Hematopoietic multipotent progenitor cell treated with erythropoietin and hydrocortisone succinate and interleukin-3 and kit ligand, for 17 days (in vitro differentiated cells): Measurements from ENCODE around the gene AIP.
"Not testable (repeated sequence)": the region's sequence is repeated elsewhere in the genome, so short reads cannot be mapped to it uniquely, and the experiment has no call there.

ENCODE experiments used
- DNase-seq: peaks from one replicate; pipeline ENCODE4 v3.0.0-alpha.2; 2015; ENCODE audit warnings: low spot score

Gene AIP

DNA sequence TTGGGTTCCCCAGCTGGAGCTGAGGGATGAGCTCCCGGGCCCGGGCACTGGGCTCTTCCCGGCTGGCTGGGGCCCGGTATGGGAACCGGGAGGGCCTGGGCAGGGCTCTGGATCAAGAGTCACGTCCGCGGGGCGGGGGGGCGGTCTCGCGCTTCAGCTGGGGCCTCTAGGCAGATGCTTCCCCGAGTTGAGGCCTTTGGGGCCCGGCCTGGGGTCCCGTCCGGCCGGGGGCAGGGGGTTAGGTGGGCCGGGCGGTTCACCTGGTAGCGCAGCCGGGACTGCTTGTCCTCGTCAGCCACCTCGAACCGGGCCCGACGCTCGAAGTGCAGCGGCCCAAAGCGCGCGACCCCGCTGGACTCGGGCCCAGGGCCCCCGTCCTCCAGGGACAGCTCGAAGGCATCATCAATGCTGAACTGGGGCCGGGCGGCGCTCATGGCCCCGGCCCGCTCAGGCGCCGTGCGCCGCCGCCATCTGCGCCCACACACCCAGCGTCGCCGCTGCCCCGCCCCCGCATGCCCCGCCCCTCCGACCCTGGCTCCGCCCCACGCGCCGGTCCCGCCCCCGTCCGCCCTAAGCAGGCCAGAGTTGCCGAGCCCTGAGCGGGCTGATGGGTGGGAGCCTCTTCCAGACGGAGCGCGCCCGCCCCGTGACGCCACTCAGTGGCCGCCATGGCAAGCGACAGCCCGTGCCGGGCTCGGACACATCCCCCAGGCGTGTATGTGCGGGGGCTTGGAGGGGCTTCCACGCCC is 13.9 kb upstream of the AIP start, which contains the start of gene TMEM134:
TSS of gene TMEM134 (minus strand) at position 493 of the 749 bp plus-strand sequence. CDS start at position 434, 59 bp downstream.
- DNase-seq = peak; percentile 92

DNA sequence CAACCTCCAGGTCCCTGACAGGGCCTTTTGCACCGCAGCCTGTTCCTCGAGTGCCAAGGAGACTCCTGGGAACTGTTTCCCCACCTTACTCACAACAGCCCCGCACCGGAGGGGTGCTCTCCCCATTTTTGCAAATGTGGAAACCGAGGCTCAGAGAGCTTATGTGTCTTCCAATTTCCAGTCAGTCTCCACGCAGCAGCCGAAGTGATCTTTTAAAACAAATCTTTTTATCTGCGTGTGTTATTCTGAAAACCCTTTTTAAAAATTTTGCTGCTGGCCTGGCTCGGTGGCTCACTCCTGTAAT is 13.4 kb upstream of the AIP start:
- no peak for DNase-seq

DNA sequence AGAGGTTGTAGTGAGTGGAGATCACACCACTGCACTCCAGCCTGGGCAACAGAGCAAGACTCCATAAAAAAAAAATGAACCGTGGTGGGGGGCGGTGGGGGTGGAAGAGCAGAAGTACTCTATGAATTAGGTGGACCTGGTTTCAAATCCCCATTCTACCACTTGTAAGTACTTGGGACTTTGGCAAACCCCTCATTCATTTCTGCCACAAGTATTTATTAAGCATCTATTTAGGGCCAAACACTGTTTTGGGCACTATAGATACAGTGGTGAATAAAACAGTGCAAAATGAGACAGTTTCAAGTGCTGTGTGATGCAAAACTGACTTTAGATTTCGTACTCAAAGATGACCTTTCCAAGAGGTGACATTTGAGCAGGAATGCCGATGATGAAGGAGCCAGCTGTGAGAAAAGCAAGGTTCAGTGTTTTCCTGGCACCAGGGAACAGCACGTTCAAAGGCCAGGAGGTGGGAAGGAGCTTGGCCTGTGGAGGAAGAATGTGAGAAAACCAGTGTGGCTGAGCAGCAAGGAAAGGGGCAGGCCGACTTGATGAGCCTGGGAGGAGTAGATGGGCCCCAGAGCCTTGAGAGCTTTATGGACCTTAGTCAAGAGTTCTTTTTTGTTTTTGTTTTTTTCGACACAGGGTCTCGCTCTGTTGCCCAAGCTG is 12.4 kb upstream of the AIP start:
- no peak for DNase-seq

DNA sequence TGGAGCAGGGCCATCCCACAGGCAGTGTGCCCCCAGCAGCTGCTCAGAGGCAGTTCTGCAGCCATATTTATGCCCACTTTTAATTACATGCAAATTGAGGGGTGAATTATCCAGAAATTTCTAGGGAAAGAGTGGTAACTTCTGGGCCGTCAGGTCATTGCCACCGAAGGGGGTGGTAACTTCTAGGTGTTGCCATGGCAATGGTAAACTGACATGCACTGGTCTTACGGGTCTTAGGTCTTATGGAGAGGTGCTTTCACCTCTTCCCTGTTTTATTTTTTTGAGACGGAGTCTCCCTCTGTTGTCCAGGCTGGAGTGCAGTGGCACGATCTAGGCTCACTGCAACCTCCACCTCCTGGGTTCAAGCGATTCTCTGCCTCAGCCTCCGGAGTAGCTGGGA is 9.9 kb upstream of the AIP start:
- DNase-seq = no peak

DNA sequence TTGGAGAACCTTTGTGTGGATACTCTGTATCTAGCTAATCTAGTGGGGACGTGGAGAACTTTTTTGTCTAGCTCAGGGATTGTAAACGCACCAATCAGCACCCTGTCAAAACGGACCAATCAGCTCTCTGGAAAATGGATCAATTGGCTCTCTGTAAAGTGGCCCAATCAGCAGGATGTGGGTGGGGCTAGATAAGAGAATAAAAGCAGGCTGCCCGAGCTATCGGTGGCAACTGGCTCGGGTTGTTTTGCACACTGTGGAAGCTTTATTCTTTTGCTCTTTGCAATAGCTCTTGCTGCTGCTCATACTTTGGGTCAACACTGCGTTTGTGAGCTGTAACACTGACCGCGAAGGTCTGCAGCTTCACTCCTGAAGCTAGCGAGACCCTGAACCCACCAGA is 6.1 kb upstream of the AIP start:
- not testable (repeated sequence) for DNase-seq

DNA sequence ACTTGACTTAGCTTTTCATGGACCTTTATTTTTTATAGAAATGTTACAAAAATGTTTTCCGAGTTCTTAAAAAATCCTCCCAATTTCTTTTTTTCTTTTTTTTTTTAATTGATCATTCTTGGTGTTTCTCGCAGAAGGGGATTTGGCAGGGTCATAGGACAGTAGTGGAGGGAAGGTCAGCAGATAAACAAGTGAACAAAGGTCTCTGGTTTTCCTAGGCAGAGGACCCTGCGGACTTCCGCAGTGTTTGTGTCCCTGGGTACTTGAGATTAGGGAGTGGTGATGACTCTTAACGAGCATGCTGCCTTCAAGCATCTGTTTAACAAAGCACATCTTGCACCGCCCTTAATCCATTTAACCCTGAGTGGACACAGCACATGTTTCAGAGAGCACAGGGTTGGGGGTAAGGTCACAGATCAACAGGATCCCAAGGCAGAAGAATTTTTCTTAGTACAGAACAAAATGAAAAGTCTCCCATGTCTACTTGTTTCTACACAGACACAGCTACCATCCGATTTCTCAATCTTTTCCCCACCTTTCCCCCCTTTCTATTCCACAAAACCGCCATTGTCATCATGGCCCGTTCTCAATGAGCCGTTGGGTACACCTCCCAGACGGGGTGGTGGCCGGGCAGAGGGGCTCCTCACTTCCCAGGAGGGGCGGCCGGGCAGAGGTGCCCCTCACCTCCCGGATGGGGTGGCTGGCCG is 5.3 kb upstream of the AIP start:
- DNase-seq = not testable (repeated sequence)

DNA sequence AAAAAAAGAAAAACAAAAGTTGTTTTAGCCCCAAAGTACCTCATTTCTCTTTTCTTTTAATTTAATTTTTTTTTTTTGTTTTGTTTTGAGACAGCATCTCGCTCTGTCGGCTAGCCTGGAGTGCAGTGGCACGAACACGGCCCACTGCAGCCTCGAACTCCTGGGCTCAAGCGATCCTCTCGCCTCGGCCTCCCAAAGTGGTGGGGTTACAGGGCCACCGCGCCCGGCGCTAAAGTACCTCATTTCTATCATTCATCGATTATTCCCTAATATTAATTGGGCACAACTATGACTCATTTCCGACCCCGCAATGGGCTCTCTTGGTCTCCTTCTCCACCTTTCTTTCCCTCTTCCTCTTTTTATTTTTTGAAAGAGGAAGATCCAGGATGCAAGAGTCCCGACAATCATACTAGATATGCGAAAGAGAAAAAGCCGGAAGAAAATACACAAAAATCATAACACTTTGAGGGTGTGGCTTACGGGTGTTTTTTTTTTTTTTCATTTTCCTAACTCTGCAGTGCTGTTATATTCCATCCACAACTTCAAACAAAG is 475 bp upstream of the AIP start:
- DNase-seq = no peak

DNA sequence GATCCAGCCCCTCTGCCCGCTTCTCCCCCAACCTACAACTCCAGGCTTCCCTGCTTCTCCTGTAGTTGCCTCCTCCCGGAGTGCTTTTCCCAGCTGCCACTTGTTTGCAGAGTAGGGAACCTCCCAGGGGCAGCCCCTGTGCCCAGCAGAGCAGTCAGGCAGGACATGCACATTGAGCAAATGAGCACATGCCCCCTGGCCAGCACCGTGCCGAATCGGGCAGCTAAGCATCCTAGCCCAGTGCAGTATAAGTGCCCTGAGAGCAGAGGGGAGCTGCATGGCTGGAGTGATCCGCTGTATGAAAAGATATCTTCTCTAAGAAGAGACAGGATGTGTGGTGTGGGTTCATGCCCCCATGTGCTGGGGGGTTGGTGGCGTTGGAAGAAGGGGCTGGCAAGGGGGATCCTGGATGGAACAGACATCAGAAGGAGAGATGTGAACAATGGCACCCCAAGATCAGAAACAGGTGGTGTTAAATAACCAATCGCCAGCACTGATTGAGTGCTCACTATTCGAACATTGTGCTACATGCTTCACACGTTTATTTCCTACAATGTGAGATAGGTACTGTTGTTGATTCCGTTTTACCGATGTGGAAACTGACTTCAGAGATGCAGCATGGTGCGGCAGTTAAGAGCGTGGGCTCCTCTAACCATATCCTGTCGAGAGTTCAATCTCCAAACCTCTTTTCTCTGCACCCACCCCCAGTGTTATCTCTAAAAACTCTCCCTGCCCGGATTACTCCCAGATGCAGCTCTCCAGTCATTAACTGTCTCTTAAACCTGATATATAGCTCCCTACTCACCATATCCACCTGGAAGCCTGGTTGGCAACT is 1.2 kb downstream of the AIP start:
- DNase-seq = no peak

DNA sequence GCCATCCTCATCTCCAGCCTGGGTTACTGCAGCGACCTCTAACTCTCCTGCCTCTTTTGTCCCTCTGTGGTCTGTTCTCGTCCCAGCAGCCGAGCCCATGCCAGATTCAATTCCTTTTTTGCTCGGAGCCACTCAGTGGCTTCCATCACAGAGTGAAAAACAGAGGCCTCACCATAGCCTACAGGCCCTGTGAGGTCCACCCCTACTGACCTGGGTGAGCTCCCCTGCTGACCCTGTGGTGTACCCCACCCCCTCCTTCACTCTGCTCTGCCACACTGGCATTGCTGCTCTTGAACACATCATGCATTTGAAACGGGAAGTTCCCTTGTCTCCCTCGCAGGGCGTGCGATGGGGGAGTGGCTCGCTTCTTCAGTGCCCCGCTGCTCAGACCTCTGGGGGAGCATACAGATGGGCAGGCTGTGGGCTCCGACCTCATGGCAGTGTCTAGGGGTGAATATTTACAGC is 2.1 kb downstream of the AIP start:
- no peak for DNase-seq

DNA sequence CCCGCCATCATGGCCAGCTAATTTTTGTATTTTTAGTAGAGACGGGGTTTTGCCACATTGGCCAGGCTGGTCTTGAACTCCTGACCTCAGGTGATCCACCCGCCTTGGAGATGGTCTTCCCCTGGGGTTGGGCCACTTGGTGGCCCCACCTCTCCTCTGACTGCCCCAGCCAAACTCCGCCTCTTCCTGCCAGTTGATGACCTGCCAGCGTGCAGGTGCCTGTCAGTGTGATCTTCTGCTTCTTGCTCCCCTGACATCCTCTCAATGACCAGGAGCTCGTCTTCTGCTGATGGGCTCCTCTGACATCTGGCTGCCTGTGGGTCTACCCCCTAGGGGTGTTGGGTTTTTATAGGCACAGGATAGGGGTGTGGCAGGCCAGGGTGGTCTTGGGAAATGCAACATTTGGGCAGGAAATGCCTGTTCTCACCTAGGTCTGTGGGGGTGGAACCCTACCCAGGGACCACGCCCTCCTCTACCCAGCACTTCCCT is 3.1 kb downstream of the AIP start:
- not testable (repeated sequence) for DNase-seq

DNA sequence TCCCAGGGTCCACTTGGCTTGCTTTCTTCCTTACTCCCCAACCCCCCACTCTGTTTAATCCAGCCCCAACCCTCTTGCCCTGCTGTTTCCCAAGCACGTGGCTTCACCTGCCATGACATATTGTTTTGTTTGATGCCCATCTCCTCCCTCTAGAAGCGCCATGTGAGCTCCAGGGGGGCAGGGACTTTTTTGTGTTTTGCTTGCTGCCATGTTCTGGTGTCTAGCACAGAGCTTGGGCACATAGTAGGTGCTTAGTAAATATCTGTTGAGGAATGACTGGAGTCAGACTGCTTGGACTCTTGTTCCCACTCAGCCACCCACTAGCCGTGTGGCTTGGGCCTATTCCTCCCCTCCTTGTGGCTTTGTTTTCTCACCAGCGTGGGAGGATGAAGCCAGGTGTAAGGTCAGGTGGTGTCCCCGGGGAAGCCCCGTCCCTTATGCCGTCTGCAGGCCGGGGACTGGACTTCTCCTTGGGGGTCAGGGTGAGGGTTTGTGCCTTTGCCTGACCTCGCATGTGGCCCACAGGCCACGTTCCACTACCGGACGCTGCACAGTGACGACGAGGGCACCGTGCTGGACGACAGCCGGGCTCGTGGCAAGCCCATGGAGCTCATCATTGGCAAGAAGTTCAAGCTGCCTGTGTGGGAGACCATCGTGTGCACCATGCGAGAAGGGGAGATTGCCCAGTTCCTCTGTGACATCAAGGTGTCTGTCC is 3.8 kb downstream of the AIP start:
- DNase-seq = no peak

DNA sequence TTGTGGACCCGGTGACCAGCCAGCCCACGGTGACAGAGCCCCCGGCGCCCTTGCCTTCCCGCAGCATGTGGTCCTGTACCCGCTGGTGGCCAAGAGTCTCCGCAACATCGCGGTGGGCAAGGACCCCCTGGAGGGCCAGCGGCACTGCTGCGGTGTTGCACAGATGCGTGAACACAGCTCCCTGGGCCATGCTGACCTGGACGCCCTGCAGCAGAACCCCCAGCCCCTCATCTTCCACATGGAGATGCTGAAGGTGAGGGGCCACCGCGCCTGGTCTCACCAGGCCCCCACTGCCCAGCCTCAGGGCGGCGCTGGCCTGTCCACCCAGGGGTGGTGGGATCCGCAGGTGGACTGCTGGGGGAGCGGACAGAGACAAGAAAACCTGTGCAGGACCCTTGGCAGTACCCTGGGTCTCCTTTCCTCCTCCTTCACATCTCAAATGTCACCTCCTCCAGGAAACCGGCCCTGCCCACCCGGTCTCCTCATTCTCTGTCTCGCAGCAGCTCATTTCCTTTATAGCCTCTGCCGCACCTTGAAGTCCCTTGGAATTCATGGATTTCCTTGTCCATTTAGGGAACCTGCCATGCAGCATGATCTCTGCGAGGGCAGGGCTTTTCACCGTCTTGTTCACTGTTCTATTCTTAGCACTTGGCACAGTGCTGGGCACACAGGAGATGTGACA is 6.5 kb downstream of the AIP start:
- DNase-seq = no peak

DNA sequence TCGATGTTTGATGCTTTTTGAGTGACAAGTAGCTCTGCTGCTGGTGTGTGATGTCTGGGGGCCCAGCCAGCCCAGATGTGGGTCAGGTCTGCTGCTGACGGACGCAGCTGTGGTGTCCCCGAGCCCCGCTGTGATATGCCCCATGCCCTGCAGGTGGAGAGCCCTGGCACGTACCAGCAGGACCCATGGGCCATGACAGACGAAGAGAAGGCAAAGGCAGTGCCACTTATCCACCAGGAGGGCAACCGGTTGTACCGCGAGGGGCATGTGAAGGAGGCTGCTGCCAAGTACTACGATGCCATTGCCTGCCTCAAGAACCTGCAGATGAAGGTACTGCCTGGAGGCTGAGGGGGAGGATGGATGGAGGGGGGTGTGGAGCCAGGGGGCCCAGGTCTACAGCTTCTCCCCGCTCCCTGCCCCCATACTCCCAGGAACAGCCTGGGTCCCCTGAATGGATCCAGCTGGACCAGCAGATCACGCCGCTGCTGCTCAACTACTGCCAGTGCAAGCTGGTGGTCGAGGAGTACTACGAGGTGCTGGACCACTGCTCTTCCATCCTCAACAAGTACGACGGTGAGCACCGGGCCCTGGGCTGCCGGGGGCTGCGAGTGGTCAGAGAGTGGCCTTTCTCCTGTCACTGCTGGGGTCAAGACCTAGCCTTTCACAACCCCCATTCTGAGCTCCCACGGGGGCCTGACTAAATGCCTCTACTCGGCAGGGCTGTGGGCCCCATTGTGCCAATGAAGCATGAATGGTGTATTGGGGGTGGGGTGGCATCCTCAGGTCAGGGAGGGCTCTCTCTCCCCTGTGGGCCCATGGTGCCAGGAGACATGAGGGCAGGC is 7.3 kb downstream of the AIP start:
- DNase-seq = no peak

DNA sequence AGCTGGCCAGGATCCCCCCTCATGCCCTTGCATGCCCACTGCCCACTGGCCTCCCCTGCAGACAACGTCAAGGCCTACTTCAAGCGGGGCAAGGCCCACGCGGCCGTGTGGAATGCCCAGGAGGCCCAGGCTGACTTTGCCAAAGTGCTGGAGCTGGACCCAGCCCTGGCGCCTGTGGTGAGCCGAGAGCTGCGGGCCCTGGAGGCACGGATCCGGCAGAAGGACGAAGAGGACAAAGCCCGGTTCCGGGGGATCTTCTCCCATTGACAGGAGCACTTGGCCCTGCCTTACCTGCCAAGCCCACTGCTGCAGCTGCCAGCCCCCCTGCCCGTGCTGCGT is 7.9 kb downstream of the AIP start:
- no peak for DNase-seq

DNA sequence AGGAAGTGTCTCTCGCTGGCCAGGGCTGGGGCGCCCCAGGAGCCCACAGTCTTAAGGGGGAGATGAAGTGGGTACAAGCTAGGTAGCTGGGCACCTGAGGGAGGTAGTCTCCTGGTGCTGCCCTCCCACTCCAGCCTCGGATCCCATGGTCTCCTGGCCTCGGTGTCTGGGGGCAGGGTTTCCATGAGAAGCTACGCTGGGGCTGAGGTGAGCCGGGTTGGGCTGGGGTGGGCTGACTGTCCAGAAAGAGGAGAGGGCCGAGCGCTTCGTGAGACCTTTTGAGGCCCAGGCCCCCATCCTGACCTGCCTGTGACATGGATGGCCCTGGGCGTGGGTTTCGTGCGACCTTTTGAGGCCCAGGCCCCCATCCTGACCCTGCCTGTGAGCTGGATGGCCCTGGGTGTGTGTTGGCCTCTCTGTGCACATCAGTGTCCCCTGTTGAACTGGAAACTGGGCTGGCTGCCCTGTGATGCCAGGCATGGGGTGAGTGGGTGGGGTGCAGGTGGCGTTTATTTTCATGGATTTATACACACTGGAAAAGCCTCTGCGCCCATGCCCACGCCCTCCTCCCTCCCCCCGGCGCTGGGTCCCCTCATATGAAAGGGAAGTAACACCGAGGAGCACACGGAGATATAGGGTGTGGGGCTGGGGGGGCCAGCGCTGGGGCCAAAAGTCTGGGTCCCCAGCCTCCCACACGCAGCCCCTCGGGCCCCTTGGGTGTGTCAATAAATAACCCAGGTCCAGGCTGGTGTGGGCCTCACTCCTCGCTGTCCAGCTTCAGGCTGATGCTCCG is 8.6 kb downstream of the AIP start:
- no peak for DNase-seq

DNA sequence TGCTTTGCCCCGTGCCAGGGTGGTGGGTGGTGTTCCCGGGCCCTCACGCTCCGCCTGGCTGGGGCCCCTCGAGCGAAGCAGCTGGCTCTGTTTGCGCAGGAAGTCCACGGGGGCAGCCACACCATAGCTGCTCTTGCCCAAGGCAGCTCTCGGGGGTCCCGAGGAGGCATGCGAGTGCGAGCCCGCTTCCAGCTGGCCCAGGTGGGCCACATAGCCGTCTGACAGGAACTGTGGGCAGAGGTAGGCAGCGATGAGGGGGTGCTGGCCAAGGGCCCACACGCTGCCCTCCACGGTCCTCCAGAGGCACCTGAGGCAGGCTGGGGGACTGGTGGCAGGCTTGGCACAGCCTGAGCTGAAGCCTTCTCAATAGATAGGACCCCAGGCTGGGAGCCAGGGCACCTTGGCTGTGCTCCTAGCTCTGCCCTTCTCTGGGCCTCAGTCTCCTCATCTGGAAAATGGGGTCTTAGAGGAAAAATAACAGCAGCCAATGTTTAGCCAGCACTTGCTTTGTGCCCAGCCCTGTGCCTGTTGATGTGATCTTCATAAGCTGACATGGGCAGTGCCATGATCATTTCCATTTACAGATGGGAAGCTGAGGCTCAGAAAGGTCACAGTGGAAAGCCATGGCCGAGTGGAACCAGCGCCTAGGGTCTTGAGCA is 9.4 kb downstream of the AIP start:
- no peak for DNase-seq

DNA sequence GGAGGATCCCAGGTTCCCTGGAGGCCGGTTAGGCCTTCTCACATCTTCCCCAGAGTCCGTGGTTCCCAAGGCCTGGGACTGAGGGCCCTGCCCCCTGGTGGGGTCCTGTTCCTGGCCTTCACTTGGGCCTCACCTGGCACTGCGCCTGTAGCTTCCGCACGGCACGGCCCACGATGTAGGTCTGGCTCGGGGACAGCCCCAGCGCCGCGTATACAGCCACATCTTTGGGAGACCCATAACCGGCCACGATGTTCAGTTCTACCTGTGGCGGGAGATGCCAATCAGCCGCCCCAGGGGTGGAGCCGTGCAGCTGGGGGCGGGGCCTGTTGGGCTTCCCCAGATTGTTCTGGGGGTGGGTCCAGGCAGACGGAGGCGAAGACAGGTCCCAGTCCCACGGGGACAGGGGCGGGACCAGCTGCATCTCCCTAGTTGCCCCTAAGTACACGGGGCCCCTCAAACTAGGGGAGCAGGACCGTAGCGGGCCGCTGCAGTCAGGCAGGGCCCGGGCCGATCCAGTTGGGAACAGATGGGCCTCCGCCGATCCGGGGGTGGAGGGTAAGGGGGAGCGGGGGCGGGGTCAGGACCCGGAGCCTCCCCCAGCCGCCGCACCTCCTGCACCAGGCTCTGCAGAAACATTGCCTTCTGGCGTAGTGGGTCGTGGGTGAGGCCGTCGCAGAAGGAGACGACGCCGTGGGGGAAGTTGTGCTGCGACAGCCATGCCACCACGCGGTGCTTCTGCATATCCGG is 10.1 kb downstream of the AIP start:
- DNase-seq = no peak
